HG03095 (cell line): ENCODE measurements around the gene RERE.
"Not testable (repeated sequence)": the region's sequence is repeated elsewhere in the genome, so short reads cannot be mapped to it uniquely, and the experiment has no call there.

Experiments
- ATAC-seq: cut with Tn5 transposase; IDR thresholded peaks from one replicate; pipeline ENCODE4 v1.9.1; 2021; ENCODE audit warnings: moderate library complexity; ENCODE audit not compliant: unreplicated experiment

RERE gene

GRCh38 chr1:8809342-8809736, 8.1 kb downstream of the RERE start:
- ATAC-seq: no peak

GRCh38 chr1:8807004-8807403, 10.4 kb downstream of the RERE start:
- ATAC-seq: no peak

- no peak for ATAC-seq
Observed at GRCh38 chr1:8800416-8800815, 17.0 kb downstream of the RERE start.

GRCh38 chr1:8797216-8797615, 20.2 kb downstream of the RERE start:
- ATAC-seq: no peak

GRCh38 chr1:8796812-8797211, 20.6 kb downstream of the RERE start:
- ATAC-seq: no peak

GRCh38 chr1:8794605-8795004, 22.8 kb downstream of the RERE start:
- ATAC-seq: no peak

- ATAC-seq: no peak
Observed at GRCh38 chr1:8791819-8792218, 25.6 kb downstream of the RERE start.

GRCh38 chr1:8790987-8791386, 26.5 kb downstream of the RERE start:
- no peak for ATAC-seq

- no peak for ATAC-seq
Observed at GRCh38 chr1:8790478-8790877, 27.0 kb downstream of the RERE start.

- no peak for ATAC-seq
Observed at GRCh38 chr1:8789314-8790214, 27.9 kb downstream of the RERE start.

GRCh38 chr1:8787218-8787617, 30.2 kb downstream of the RERE start:
- ATAC-seq: no peak

GRCh38 chr1:8786204-8786603, 31.2 kb downstream of the RERE start:
- ATAC-seq: not testable (repeated sequence)

- no peak for ATAC-seq
Observed at GRCh38 chr1:8782955-8783354, 34.5 kb downstream of the RERE start.

- no peak for ATAC-seq
Observed at GRCh38 chr1:8782001-8782620, 35.3 kb downstream of the RERE start.

- no peak for ATAC-seq
Observed at GRCh38 chr1:8780405-8780804, 37.0 kb downstream of the RERE start.

GRCh38 chr1:8777867-8778266, 39.6 kb downstream of the RERE start:
- no peak for ATAC-seq

- no peak for ATAC-seq
Observed at GRCh38 chr1:8776104-8776503, 41.3 kb downstream of the RERE start.

- ATAC-seq: no peak
Observed at GRCh38 chr1:8767006-8767405, 50.4 kb downstream of the RERE start.

- no peak for ATAC-seq
Observed at GRCh38 chr1:8765198-8765597, 52.2 kb downstream of the RERE start.

GRCh38 chr1:8764293-8764937, 53.0 kb downstream of the RERE start:
- no peak for ATAC-seq

- ATAC-seq: no peak
Observed at GRCh38 chr1:8763888-8764287, 53.6 kb downstream of the RERE start.

GRCh38 chr1:8754993-8755392, 62.4 kb downstream of the RERE start:
- ATAC-seq: no peak
